HG02759 (cell line): ENCODE data around the gene STEAP1B.
"Not testable (repeated sequence)": the region's sequence is repeated elsewhere in the genome, so short reads cannot be mapped to it uniquely, and the experiment has no call there.

Source experiments
- ATAC-seq: cut with Tn5 transposase; IDR thresholded peaks from one replicate; pipeline ENCODE4 v1.9.1; 2021; ENCODE audit warnings: mild to moderate bottlenecking, moderate library complexity; ENCODE audit not compliant: unreplicated experiment

Gene STEAP1B

GRCh38 chr7:22460363-22460988 lies 39.5 kb downstream of the STEAP1B start:
- ATAC-seq = no peak

GRCh38 chr7:22457471-22457870 lies 42.5 kb downstream of the STEAP1B start:
- ATAC-seq = no peak

GRCh38 chr7:22454446-22454845 lies 45.5 kb downstream of the STEAP1B start:
- no peak for ATAC-seq

- no peak for ATAC-seq
Measured at GRCh38 chr7:22452960-22453558, 46.9 kb downstream of the STEAP1B start.

- ATAC-seq = no peak
Measured at GRCh38 chr7:22452142-22452959, 47.6 kb downstream of the STEAP1B start.

- ATAC-seq = not testable (repeated sequence)
Measured at GRCh38 chr7:22450013-22450412, 50.0 kb downstream of the STEAP1B start.

- ATAC-seq = peak; percentile 78
Measured at GRCh38 chr7:22447762-22448161, 52.2 kb downstream of the STEAP1B start.

GRCh38 chr7:22447008-22447407 lies 53.0 kb downstream of the STEAP1B start:
- ATAC-seq = peak; percentile 19

- no peak for ATAC-seq
Measured at GRCh38 chr7:22445853-22446252, 54.1 kb downstream of the STEAP1B start.

GRCh38 chr7:22445140-22445743 lies 54.7 kb downstream of the STEAP1B start:
- peak; percentile 38 for ATAC-seq

GRCh38 chr7:22444181-22444971 lies 55.6 kb downstream of the STEAP1B start:
- ATAC-seq = peak; percentile 20

GRCh38 chr7:22443370-22444180 lies 56.4 kb downstream of the STEAP1B start:
- ATAC-seq = no peak

GRCh38 chr7:22442882-22443369 lies 57.1 kb downstream of the STEAP1B start:
- ATAC-seq = no peak

- no peak for ATAC-seq
Measured at GRCh38 chr7:22442187-22442881, 57.7 kb downstream of the STEAP1B start.

GRCh38 chr7:22441157-22441556 lies 58.8 kb downstream of the STEAP1B start:
- no peak for ATAC-seq

GRCh38 chr7:22438994-22439393 lies 61.0 kb downstream of the STEAP1B start:
- no peak for ATAC-seq

- ATAC-seq = not testable (repeated sequence)
Measured at GRCh38 chr7:22436552-22436951, 63.4 kb downstream of the STEAP1B start.

GRCh38 chr7:22435720-22436119 lies 64.3 kb downstream of the STEAP1B start:
- peak; percentile 15 for ATAC-seq

GRCh38 chr7:22435105-22435504 lies 64.9 kb downstream of the STEAP1B start:
- peak; percentile 89 for ATAC-seq
